Measurements from ENCODE around the gene GBP2. TPM values are rescaled to one million over a fixed set of nuclear protein-coding genes. Genes with fewer than 3 reads are reported as not detected.

The GBP2 gene
- total and polyA plus RNA-seq, 2 donors from 2014 or later: 30.1 to 41.8 TPM

GRCh38 chr1:89171067-89171438, 45.1 kb upstream of the GBP2 start:
- DNase-seq (no peak), FAIRE-seq (no peak)
- Histone ChIP-seq H3K27ac (ENCODE audit: low read depth in 2 of 2, low read length in 2 of 2) (no peak overlapping the region), H3K9me3 (ENCODE audit: control insufficient read depth in 2 of 3, insufficient read depth in 1 of 3, low read length in 3 of 3) (no peaks in the 10 kb centered on the region), H3K36me3 (ENCODE audit: control insufficient read depth in 2 of 3, insufficient read depth in 3 of 3, low read length in 3 of 3) (no peaks in the 10 kb centered on the region), H3K4me1 (ENCODE audit: control insufficient read depth in 2 of 3, insufficient read depth in 2 of 3, low read depth in 1 of 3, low read length in 3 of 3) (no peaks in the 10 kb centered on the region), H3K9ac (ENCODE audit: low read length in 3 of 3) (no peak overlapping the region), H3K27me3 (ENCODE audit: control insufficient read depth, insufficient read depth, low read length) (no peaks in the 10 kb centered on the region), H3K4me3 (ENCODE audit: low read length in 3 of 3) (no peak overlapping the region)
- intact Hi-C loops (cut with DNase I): no loop called here
- no peak for TF ChIP-seq CTCF (IDR thresholded peaks at IDR 0.05; ENCODE audit: borderline replicate concordance, extremely low read depth, insufficient read depth)

DNA sequence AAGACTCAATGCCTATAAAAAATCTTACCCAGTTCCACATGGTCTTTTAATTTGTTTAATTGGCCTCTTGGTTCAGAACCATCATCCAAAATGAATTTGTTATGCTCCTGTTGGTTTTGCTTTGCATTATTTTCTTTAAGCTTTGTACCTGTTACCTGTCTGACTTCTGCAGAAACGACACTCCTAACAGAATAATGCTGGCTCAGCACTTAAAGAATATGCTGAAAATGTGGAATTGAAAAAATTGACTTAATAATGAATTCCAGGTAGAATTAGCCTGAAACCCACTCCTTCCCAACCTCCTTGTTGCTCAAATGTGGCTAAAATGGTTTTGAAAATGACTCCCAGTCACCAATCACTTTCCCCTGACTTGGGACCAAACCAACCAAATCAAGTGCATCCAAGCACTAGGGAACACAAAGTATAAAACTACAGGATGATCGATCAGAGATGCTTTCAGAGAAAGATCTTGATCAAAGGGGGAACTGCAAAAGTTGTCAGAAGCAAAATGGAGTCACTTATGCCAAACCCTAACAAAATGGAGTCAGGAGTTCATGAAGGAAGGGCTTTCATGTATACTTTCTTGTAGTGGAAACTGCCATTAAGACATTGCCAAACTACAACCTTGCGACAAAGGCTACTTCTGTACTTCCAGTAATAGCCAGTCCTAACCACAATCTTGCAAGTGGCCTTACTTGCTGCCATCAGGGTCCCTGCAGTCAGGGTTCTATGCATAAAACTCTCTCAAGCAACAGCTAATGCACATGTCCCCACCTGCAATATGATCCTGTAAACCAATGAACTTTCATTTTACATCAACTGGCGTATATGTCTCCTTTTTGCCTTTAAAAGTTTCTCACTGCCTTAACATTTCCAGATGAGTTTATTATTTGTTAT, 44.5 kb upstream of the GBP2 start:
- no peaks in the 10 kb centered on the region for H3K36me3 ChIP-seq (ENCODE audit: control insufficient read depth in 2 of 3, insufficient read depth in 3 of 3, low read length in 3 of 3)
- intact Hi-C loops (cut with DNase I): no loop called here

DNA sequence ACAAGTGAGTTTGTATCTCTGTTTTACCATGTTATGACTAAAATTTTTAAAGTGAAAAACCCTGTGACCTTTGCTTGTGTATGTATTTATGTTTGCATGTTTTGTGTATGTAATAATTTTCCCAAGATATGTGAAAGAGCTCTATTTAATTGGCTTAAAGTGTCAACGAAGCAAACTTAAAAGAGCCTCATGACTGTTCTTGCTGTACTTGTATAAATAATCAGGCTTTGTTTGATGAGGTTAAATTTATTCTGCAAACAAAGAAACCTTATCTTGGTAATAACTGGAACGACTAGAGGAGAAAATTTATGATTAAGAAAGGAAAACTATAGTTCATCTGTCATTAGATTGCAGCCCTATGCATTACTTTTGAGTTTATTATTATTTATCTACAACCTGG, 43.3 kb upstream of the GBP2 start:
- no peaks in the 10 kb centered on the region for H3K27me3 ChIP-seq (ENCODE audit: control insufficient read depth, insufficient read depth, low read length)
- FAIRE-seq (no peak), DNase-seq (no peak)
- intact Hi-C loops (cut with DNase I): no loop called here
- no peaks in the 10 kb centered on the region for H3K9me3 ChIP-seq (ENCODE audit: control insufficient read depth in 2 of 3, insufficient read depth in 1 of 3, low read length in 3 of 3)
- no peaks in the 10 kb centered on the region for H3K36me3 ChIP-seq (ENCODE audit: control insufficient read depth in 2 of 3, insufficient read depth in 3 of 3, low read length in 3 of 3)
- no peak overlapping the region for H3K9ac ChIP-seq (ENCODE audit: low read length in 3 of 3)
- no peak overlapping the region for H3K4me3 ChIP-seq (ENCODE audit: low read length in 3 of 3)
- no peak for TF ChIP-seq CTCF (IDR thresholded peaks at IDR 0.05; ENCODE audit: borderline replicate concordance, extremely low read depth, insufficient read depth)
- H3K27ac ChIP-seq (ENCODE audit: low read depth in 2 of 2, low read length in 2 of 2): no peak overlapping the region
- H3K4me1 ChIP-seq (ENCODE audit: control insufficient read depth in 2 of 3, insufficient read depth in 2 of 3, low read depth in 1 of 3, low read length in 3 of 3): no peaks in the 10 kb centered on the region

More for the DNA sequence above, 44.5 kb upstream of the GBP2 start:
- Histone ChIP-seq H3K9me3 (ENCODE audit: control insufficient read depth in 2 of 3, insufficient read depth in 1 of 3, low read length in 3 of 3) (no peaks in the 10 kb centered on the region), H3K4me1 (ENCODE audit: control insufficient read depth in 2 of 3, insufficient read depth in 2 of 3, low read depth in 1 of 3, low read length in 3 of 3) (no peaks in the 10 kb centered on the region), H3K27me3 (ENCODE audit: control insufficient read depth, insufficient read depth, low read length) (no peaks in the 10 kb centered on the region), H3K9ac (ENCODE audit: low read length in 3 of 3) (no peak overlapping the region), H3K4me3 (ENCODE audit: low read length in 3 of 3) (no peak overlapping the region), H3K27ac (ENCODE audit: low read depth in 2 of 2, low read length in 2 of 2) (no peak overlapping the region)
- FAIRE-seq (no peak), DNase-seq (no peak)
- no peak for TF ChIP-seq CTCF (IDR thresholded peaks at IDR 0.05; ENCODE audit: borderline replicate concordance, extremely low read depth, insufficient read depth)

All from kidney (tissue), 14 donors.